COR-L47 (cell line): Measurements from ENCODE around the gene ANKRD28.

Source experiments
- DNase-seq: peaks from one replicate; lab custom pipeline; 2025; lab: John Stamatoyannopoulos, UW

ANKRD28 gene

DNA sequence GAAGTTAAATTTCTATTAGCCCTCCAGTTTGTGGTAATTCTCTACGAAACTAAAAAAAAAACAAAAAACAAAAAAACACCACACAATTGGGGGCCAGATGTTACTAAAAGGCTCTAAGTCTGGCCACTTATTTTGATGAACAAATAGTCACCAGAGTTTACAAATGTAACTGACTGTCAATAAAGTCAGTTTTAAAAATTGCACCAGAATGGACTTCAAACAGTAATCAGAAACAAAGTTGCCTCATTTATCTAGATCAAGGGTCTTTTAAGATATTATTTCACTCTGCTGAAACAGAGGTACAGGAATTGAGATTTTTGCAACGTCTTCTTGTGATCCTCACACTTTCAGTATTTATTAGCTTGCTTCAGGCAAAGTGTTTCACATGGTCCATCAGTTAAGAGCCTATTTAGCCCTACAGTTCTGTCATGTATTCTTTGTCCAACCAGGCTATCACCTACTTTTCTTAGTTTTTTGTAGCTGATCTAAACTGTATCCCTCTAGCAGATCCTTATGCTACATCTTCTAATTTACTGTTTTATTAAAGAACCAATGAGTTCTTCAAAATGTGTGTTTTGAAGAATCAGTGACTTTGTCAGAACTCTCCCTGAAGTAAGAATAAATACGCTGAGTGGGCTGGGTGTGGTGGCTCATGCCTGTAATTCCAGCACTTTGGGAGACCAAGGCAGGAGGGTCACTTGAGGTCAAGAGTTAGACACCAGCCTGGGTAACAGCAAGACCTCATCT lies 74.7 kb downstream of the ANKRD28 start:
- no peak for DNase-seq

DNA sequence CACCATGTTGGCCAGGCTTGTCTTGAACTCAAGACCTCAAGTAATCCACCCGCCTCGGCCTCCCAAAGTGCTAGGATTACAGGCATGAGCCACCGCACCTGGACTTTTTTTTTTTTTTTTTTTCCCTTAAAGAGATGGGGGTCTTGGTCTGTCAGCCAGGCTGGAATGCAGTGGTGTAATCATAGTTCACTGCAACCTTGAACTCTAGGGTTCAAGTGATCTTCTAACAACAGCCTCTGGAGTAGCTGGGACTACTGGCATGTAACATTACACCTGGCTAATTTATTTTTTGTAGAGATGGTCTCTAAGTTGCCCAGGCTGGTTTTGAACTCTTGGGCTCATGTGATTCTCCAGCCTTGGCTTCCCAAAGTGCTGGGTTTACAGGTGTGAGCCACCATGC lies 81.6 kb downstream of the ANKRD28 start:
- no peak for DNase-seq

DNA sequence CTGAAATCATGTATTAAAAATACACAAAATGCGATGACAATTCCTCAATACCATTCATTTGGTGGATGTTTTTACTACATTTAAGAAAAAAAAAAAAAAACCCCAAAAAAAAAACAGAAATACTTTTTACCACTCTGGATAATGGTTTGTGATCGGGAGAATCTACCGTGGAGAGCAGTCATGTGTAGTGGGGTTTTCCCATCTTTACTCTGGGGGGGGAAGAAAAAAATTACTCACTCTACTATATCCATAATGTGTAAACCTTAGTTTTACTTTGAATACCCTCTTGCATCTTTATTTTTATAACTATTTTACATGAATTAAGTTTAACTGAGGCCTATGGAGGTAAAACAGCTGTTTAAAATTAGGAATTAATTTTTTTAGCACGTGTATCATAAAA lies 83.3 kb downstream of the ANKRD28 start:
- no peak for DNase-seq

DNA sequence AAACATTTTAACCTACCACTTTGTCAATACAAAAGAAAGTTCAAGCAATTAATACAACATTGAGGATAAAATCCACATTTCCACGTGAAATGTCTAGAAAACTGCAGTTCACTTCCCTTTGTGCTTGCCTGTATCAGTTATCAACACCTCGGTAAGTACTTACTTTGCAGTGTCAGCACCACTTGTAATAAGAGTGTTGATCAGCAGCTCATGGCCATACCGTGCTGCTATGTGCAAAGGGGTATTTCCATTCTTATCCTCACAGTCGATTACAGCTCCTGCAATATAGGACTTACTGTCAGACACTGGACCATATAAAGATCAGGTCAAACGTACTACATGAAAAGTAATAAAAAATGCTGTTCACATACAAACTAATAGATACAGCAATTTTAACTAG lies 84.4 kb downstream of the ANKRD28 start:
- DNase-seq: no peak

DNA sequence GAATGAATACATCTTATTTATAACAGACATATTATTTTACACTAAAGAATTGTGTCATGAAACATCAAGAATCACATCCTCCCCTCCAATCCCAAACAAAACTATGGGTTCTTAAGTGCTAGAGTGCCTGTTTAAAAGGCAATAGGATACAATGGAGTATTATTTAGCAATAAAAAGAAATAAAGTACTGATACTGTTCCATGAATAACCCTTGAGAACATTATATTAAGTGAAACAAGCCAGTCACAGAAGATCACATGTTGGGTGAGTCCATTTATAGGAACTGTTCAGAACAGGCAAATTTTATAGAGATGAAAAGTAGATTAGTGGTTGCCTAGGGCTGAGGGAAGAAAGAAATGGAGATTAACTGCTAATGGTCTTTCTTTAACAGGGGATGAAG lies 86.5 kb downstream of the ANKRD28 start:
- no peak for DNase-seq

DNA sequence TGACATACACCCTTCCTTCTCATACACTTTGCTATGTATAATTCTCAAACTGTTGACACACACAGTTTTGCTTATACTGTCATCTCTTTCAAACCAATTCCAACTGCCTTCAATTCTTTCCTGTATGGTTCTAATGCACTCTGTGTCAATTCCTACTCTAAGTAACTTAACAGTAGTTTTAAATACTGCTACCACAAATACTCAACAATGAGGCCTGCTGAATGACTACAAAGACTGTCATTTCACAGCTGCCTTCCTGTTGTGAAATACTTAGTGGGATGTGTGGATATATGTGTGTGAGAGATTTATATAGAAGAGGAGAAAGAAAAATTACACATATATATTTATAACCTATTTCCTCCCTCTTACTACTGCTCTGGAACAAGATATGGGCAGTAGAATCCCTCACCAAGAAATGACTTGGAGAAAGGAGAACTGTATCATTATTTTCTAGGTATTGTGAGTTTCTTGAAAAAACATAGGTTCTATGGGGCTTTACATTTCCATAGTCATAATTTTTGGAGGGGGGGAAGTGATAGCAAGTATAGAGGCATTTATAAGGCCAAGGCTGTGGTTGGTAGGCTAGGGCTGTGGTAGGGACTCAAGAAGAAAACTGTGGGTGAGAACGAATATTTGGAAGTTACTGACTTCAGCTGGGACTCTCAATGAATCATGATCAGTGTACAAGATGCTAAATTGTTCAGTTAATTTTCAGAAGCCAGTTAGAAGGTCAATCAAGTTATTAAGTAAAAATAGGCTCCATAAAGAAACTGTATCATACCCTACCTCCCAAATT lies 88.7 kb downstream of the ANKRD28 start:
- no peak for DNase-seq

DNA sequence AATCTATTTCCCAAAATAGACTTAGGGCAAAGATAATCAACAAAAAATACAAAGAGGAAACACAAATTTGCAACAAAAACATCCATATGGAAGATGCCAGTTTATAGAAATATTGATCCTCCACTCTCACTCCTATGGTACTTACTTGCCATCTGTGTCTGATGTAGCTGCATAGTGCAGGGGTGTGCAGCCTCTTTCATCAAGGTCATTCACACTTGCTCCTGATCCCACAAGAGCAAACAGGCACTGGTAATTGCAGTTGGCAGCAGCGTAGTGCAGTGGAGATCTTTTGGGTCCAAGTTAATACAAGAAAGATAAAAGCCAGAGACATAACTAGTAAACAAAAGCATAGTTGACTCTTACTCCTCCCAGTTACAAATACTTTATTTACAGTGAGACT lies 90.0 kb downstream of the ANKRD28 start:
- DNase-seq: no peak

DNA sequence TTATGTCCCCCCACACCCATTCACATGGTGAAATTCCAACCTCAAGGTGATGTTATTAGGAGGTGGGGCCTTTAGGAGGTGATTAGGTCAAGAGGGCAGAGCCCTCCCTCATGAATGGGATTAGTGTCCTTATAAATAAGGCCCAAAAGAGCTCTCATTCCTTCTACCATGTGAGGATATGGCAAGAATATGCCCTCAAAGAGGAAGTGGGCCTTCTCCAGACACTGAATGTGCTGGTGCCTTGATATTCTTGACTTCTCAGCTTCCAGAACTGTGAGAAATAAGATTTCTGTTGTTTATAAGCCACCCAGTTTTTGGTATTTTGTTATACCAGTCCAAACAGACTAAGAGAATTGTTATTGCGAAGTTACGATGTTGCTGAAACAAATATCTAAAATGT lies 94.4 kb downstream of the ANKRD28 start:
- DNase-seq: no peak

DNA sequence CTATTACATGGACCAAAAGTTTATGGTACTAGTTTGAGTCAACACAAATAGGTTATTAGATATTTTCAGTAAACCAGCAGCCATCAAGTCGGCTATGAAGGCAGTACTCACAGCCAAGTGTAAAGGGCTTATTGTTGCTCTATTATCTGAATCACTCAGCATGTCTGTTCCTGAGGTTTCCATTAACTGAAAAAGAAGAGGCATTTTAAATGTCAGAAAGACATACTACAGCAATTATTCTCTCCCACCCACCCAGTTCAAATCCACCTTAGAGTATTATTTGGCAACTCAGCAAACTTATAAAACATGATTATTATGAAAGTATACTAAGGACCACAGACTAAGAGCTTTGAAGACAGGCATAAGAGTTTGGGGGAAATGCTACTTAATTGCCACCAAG lies 103.2 kb downstream of the ANKRD28 start:
- DNase-seq: no peak

DNA sequence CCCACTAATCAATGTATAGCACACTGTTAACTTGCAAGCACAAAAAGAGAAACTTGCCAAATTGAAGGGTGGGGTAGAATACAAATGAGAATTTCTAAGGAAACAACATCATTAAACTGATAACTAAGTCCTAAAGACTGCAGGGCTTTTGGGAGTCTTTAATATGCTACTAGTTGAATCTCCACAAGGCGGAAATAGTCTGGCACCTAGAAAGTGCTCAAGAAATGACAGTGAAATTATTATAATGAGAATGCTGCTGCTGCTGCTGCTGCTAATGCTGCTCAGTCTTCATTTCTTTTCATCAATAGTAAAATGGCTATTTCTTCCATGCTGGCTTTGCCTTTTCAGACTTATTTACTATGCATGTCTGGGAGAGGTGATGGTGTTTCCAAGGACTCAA lies 104.4 kb downstream of the ANKRD28 start:
- no peak for DNase-seq

DNA sequence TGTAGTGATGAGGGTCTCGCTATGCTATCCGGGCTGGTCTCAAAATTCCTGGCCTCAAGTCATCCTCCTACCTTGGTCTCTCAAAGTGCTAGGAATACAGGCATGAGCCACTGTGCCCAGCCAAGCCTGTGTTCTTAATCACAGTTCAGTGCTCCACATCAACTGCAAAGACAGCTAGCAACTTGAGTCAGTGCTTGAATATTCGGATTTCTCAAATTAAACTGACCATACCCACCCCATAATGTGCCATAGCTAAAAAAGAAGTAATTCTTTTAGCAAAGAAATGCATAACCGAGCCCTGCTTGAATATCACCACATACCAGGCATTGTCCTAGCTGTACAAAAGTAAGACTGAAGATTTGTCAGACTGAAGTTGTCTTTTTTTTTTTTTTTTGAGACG lies 107.0 kb downstream of the ANKRD28 start:
- DNase-seq: no peak

DNA sequence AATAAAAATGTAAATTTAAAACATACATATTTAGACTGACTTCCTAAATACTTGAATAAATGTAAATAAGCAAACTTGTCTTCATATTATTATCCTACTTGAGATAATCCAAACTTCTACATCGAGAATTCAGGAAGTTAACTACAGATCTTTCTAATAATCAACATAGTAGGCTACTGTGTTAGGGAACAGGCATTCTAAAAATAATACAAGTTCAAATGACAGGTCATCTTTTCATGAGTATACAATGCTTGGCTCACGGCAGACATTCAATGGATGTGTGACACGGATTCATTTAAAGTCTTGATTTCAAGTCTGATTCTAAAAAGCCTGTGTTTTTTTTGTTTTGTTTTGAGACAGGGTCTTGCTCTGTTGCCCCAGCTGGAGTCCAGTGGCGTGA lies 107.5 kb downstream of the ANKRD28 start:
- no peak for DNase-seq

DNA sequence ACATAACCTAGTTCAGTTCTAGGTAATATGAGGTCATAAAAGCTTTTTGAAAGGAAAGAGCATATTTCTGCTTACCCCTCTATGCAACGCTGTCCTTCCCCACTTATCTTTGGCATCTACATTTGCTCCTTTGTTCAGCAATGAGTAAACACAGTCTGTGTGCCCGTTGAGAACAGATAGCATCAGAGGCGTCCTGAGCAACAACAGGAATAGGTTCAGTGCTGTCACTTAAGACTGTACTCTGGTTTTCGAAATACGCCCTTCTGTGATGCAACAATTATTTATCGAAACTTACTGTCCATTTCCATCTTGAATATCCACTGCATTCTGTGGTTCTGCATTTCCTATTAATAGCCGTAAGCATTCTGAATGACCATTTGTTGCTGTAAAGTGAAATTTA lies 111.9 kb downstream of the ANKRD28 start:
- no peak for DNase-seq

DNA sequence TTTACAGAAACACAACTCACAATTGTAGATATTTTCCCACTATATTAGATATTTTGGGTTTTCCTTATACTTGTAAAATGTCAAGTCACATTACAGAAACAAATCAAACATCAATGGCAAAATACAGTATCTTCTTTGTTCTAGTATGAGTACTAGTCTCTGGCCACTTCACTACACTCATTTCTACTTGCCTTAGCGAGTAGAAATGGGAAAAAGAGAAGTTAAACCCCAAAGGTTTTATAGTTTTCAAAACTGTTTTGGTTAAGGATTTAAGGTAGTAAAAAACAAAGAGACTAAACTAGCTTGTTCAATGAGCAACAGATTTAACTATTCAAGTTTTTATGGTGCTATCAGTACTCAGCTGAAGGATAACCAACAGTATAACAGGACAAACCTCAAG lies 114.5 kb downstream of the ANKRD28 start:
- DNase-seq: no peak

DNA sequence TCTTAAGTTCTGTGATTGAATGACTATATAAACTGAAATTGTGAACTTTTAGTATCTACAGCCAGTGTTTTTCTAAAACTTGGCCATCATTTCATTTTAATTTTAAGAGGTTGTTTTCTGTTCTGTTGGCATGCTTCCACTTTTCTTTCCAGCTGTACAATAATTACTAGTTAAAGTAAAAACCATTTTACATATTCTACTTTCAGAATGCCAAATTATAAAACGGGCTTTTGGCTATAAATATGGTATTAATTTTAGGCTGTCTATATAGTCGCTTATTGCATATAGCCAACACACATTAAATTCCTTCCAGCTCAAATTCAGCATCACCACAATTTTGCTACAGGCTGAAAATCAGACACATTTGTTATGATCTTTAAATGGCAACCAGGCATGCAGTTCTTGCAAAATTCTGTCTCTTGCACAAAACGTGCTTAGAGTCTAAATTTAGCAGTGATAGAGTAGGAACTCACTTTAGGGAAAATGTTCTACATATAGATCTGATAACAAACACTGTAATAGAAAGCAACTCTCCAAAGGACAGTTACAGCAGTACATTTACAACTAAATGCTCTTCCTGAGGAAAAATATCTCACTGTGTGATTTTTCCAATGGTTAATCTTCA lies 115.1 kb downstream of the ANKRD28 start:
- no peak for DNase-seq

DNA sequence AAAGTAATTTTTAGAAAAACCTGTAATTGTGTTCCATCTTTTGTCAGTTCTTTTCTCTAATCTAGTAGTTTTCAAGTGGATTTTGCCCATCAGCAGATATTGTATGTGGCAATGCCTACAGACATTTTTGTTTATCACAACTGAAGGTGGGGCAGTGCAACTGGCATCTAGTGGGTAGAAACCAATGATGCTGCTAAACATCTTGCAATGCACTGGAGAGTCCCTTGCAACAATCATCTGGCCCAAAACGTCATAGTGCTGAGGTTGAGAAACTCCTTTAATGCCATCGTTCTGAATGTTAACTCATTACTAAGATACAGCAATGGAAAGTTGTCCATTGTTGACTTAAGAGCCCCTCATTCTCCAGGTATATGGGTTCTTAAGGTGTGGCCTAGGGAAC lies 116.1 kb downstream of the ANKRD28 start:
- DNase-seq: no peak

DNA sequence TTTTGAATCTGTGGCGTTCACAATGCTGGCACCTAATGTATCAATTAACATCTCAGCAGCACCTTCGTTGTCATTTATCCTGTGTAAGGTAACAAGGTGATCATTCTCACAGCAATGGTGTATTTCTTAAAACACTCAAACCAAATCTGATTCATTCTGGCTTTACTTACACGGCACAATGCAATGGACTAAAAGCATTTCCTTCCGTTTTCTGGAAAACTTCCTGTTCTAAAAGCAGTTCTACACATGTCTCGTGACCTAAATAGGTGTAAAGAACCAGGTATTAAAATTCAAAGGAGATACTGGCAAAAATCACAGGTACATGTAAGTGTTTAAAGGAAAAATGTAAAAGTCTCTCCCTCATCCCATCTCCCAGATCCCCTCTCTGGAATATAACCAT lies 118.5 kb downstream of the ANKRD28 start:
- no peak for DNase-seq

DNA sequence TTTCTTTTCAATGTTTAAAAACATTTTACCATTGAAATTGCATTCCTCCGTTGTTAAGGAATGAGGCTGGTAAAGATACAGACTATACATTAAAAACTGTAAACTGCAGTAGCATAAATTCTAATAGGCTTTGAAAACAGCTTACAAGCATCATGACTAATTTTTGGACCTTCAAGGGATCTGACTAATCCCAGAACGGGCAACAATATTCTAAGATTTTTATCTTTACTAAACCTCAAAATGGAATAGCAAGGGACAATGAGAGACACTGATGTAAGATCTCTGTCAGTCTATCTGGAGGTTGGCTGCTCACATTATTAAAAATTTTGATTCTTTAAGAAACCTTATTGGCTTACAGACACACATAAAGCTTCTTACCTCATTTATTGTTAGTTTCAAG lies 121.5 kb downstream of the ANKRD28 start:
- no peak for DNase-seq

DNA sequence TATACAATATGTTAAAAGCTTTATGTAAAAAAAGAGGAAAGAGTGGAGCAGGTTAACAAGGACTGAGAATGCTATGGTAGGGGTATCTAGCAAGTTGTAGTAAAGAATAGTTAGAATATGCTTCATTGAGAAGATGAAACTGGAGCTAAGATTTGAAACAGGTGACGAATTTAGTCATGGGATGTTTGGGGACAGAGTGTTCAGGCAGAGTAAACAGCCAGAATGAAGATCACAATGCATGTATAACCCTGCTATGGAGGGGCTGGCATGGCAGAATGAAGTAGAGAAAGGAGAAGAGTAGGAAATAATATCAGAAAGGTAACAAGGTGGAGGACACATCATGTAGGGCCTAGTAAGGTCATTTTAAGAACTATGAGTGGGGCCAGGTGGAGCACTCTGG lies 124.2 kb downstream of the ANKRD28 start:
- no peak for DNase-seq

DNA sequence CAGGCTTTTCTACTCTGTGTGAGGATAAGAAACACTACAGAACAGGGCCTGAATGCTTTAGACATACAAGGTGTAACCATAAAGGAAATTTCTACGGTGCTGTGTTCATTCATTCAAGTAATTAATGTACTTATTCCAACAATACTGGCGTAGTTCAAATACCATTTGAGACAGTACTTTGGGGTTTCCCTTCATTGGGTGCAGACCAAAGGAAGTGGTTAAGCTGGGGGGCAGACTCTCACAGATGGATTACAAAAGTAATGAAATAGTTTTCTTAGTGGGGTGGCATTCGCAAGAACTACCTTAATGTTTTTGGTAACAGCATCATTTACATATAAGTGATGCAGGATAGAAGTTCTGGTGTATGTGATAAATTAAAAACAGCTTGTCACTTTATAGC lies 130.3 kb downstream of the ANKRD28 start:
- no peak for DNase-seq

DNA sequence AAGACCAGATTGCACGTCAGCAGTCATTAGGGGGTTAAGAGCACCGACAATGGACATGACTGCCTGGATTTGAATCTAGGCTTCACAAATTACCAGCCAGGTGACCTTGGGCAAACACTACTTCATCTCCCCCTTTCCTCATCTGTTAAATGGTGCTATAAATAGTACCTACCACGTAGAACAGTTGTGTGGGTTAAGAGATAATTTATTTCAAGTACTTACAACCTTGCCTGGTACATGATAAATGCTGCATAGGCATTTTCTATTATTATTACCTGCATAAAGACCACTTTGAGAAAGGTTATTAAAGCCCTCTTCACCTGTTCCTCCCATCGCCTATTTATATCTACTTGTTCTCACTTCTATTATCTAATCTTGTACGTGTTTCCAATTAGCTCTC lies 131.5 kb downstream of the ANKRD28 start:
- DNase-seq: no peak

DNA sequence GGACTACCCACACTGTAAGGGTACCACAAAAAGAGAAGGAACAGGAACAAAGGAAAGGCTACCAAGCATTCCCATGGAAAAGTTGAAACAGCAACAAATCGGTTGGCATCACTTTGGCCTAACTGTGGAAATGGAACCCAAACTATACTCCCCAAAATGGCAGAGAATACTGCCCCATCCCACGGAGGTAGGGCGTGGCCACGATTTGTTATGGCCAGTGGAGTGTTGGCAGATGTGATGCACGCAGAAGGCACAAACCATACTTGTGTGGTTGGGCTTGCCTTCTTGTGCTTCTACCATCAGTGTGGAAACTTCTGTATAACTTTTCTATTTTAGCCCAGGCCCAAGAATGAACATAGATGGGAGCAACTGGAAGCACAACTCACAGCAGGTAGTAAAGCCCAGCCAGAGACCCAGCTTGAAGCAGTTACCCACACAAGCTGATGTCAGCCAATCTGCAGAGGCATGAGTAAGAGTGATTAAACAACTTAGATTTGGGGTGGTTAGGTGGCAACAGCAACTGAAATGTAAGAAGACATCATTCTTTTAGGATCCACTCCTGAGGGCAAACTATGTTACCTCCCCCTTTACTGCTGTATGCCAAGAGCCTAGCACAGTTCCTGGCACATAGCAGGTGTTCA lies 132.1 kb downstream of the ANKRD28 start:
- DNase-seq: no peak

DNA sequence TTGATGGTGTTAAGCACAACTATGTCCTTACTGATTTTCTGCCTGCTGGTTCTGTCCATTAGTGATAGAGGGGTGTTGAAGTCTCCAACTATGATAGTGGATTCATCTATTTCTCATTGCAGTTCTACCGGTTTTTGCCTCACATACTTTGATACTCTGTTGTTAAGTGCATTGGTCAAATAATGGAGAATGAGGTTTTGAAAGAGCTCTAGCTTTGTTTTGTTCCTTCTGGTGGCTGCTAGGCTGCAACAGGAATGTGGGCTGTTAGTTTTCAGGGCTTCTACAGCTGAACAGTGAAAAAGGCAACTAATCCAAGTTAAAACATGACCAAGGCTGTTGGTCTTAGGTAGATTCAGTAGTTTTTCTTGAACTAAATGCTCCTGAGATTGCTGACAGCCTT lies 133.6 kb downstream of the ANKRD28 start:
- no peak for DNase-seq
